OCI-LY3 (cell line): ENCODE results near the gene TMEM178B.
"Not testable (repeated sequence)": the region's sequence is repeated elsewhere in the genome, so short reads cannot be mapped to it uniquely, and the experiment has no call there.

ENCODE experiments used
- H2AFZ ChIP-seq: fragments of 200-600, 300-600 bp; shearing (Covaris generic); 2 replicates; pipeline ENCODE4 v1.6.0; 2014; ENCODE audit warnings: antibody characterized with exemption, low read depth, low read length
- H3K27ac ChIP-seq: fragments of 200-600, 300-600 bp; sonication (generic); 2 replicates; pipeline ENCODE4 v1.5.1; 2014; ENCODE audit warnings: mild to moderate bottlenecking, low read length, moderate library complexity, mixed read lengths
- H3K27me3 ChIP-seq: fragments of 200-600, 300-600 bp; sonication (generic); 2 replicates; pipeline ENCODE4 v1.6.1; 2014; ENCODE audit warnings: low read depth, low read length, mixed read lengths
- H3K36me3 ChIP-seq: fragments of 200-600, 300-600 bp; sonication (generic); replicated peaks from 2 replicates; pipeline ENCODE3; 2014; ENCODE audit warnings: low read depth, low read length, mixed read lengths
- H3K4me1 ChIP-seq: fragments of 300-600, 200-600 bp; sonication (generic); 2 replicates; pipeline ENCODE4 v1.6.1; 2014; ENCODE audit warnings: low read length, mixed read lengths
- H3K4me2 ChIP-seq: fragments of 200-600, 300-600 bp; sonication (generic); 2 replicates; pipeline ENCODE4 v1.6.1; 2014; ENCODE audit warnings: low read length, mixed read lengths
- H3K4me3 ChIP-seq: fragments of 300-600, 200-600 bp; sonication (generic); 2 replicates; pipeline ENCODE4 v1.5.1; 2014; ENCODE audit warnings: antibody characterized with exemption, mild to moderate bottlenecking, low read length, moderate library complexity
- H3K79me2 ChIP-seq: fragments of 300-600, 200-600 bp; shearing (Covaris generic); 2 replicates; pipeline ENCODE4 v1.6.1; 2014; ENCODE audit warnings: mild to moderate bottlenecking, low read length, mixed read lengths
- H3K9ac ChIP-seq: fragments of 300-600, 200-600 bp; shearing (Covaris generic); 2 replicates; pipeline ENCODE4 v1.6.0; 2014; ENCODE audit warnings: mild to moderate bottlenecking, low read length, moderate library complexity
- H3K9me3 ChIP-seq: fragments of 200-600, 300-600 bp; shearing (Covaris generic); 2 replicates; pipeline ENCODE4 v1.6.1; 2014; ENCODE audit warnings: low read length, mixed read lengths; ENCODE audit not compliant: insufficient read depth
- H4K20me1 ChIP-seq: fragments of 200-600, 300-600 bp; sonication (generic); 2 replicates; pipeline ENCODE4 v1.6.1; 2016; ENCODE audit warnings: low read length, mixed read lengths; ENCODE audit not compliant: insufficient read depth
- CTCF ChIP-seq: fragments of 200-600, 300-600 bp; sonication (generic); IDR thresholded peaks from 2 replicates; pipeline ENCODE4 v1.5.1; 2014; ENCODE audit warnings: antibody characterized with exemption, low read length, low read depth
- EZH2phosphoT487 ChIP-seq: fragments of 200-600 bp; shearing (Covaris generic); IDR thresholded peaks from 2 replicates; pipeline ENCODE4 v1.6.1; 2018; ENCODE audit warnings: antibody characterized with exemption, mixed run types, low read depth

The TMEM178B gene

DNA sequence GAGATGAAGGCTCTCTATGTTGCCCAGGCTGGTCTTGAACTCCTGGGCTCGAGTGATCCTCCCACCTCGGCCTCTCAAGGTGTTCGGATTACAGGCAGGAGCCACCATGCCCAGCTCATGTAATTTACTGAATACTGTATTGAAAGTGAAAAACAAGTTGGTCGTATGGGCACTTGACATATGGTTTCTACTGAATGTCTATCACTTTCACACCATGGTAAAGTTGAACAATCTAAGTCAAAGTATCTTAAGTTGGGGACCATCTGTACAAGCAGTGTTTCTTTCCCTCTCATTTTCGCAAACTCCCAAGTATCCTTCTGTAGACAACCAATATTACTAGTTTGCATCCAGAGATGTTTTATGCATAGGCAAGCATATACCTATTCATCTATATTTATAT, 116.6 kb downstream of the TMEM178B start:
- no peak overlapping the region for H3K9ac ChIP-seq
- no peak overlapping the region for H3K4me2 ChIP-seq
- H3K27ac ChIP-seq: no peak overlapping the region
- no peaks in the 10 kb centered on the region for H3K27me3 ChIP-seq
- no peaks in the 10 kb centered on the region for H3K36me3 ChIP-seq
- no peak overlapping the region for H3K4me3 ChIP-seq
- TF ChIP-seq CTCF (no peak), EZH2phosphoT487 (no peak)
- peaks cover 6% of the 10 kb centered on the region for H3K4me1 ChIP-seq
- no peaks in the 10 kb centered on the region for H3K79me2 ChIP-seq
- no peak overlapping the region for H2AFZ ChIP-seq
- H3K9me3 ChIP-seq: no peaks in the 10 kb centered on the region
- no peaks in the 10 kb centered on the region for H4K20me1 ChIP-seq

GRCh38 chr7:141191277-141191676, 117.4 kb downstream of the TMEM178B start:
- H3K9ac ChIP-seq: no peak overlapping the region
- H2AFZ ChIP-seq: no peak overlapping the region
- H3K36me3 ChIP-seq: peaks cover 3% of the 10 kb centered on the region
- H3K79me2 ChIP-seq: no peaks in the 10 kb centered on the region
- no peaks in the 10 kb centered on the region for H4K20me1 ChIP-seq
- no peak overlapping the region for H3K27ac ChIP-seq
- TF ChIP-seq EZH2phosphoT487 (no peak), CTCF (no peak)
- H3K27me3 ChIP-seq: no peaks in the 10 kb centered on the region
- 0 out of 2 replicates have a peak, but pooled peaks cover 3% of the 10 kb centered on the region for H3K9me3 ChIP-seq
- H3K4me1 ChIP-seq: peaks cover 12% of the 10 kb centered on the region
- H3K4me2 ChIP-seq: no peak overlapping the region
- no peak overlapping the region for H3K4me3 ChIP-seq

GRCh38 chr7:141193066-141193465, 119.2 kb downstream of the TMEM178B start:
- Histone ChIP-seq H3K9me3 (0 out of 2 replicates have a peak, but pooled peaks cover 3% of the 10 kb centered on the region), H3K27ac (no peak overlapping the region), H3K4me1 (peaks cover 25% of the 10 kb centered on the region), H4K20me1 (no peaks in the 10 kb centered on the region), H3K27me3 (no peaks in the 10 kb centered on the region), H3K9ac (no peak overlapping the region), H3K79me2 (no peaks in the 10 kb centered on the region), H3K4me2 (no peak overlapping the region), H2AFZ (no peak overlapping the region), H3K4me3 (no peak overlapping the region), H3K36me3 (peaks cover 8% of the 10 kb centered on the region)
- no peak for TF ChIP-seq EZH2phosphoT487
- no peak for TF ChIP-seq CTCF

GRCh38 chr7:141195722-141196121, 121.9 kb downstream of the TMEM178B start:
- not testable (repeated sequence) for H3K4me3 ChIP-seq, H4K20me1 ChIP-seq, H3K9ac ChIP-seq, H2AFZ ChIP-seq, H3K27me3 ChIP-seq, H3K79me2 ChIP-seq, H3K9me3 ChIP-seq, H3K36me3 ChIP-seq
- Histone ChIP-seq H3K4me2 (peak overlapping the region; percentile 22; the same call in 1 of the 2 replicates), H3K4me1 (peaks cover 25% of the 10 kb centered on the region), H3K27ac (peak overlapping the region; percentile 55)
